G401 (cell line): ENCODE data around the gene MORF4L2. TPM values are rescaled to one million over a fixed set of nuclear protein-coding genes. Genes with fewer than 3 reads are reported as not detected.
"Not testable (repeated sequence)": the region's sequence is repeated elsewhere in the genome, so short reads cannot be mapped to it uniquely, and the experiment has no call there.

Source experiments
- DNase-seq: peaks from one replicate; pipeline ENCODE4 v3.0.0-alpha.2; 2015; ENCODE audit warnings: low spot score
- in situ Hi-C: cut with HindIII; loops from 2 replicates; pipeline ENCODE4 v1.10.0; 2016; ENCODE audit warnings: low sequenced_read_pairs, mixed read lengths
- total RNA-seq: library from RNA; depleted of rRNA; stranded (reverse); fragments of >200 nt; shearing (Covaris generic); gene quantifications from 2 replicates; pipeline ENCODE4 v1.2.3, GENCODE V29; 2014; rRNA removed

Gene MORF4L2
- total RNA-seq, 1 experiment from 2014 or later: 666 TPM

DNA sequence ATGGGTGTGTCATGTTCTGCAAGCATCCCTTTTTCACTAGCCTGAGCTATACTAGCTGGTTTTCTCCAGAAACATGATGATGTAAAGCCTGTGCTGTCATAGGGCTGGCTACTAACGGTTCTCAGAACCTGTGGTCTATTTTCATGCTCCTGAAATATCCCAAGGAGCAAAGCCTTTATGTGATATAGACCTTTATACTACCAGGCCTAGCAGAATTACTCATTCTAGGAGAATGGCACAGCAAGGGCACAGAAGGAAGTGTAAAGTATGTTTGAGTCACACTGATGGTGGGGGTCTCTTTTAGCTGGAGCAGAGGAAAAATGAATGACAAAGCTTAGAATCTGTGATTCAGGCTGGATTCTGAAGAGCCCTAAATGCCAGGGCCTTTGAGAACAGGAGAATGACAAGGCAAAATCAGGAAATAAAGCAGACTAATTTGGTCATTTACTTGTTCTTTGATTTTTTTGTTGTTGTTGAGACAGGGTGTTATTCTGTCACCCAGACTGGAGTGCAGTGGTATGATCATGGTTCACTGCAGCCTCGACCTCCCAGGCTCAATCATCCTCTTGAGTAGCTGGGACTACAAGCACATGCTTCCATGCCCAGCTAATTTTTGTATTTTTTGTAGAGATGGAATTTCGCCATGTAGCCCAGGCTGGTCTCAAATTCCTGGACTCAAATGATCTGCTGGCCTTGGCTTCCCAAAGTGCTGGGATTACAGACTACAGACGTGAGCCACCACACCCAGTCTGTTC is 45.9 kb downstream of the MORF4L2 start:
- in situ Hi-C loops: no loop called here
- DNase-seq: no peak

GRCh38 chrX:103638479-103639346 is 47.8 kb downstream of the MORF4L2 start:
- DNase-seq, in situ Hi-C loops: not testable (repeated sequence)

GRCh38 chrX:103637604-103638338 is 48.7 kb downstream of the MORF4L2 start:
- in situ Hi-C loops: no loop called here
- DNase-seq: no peak

- DNase-seq: no peak
- in situ Hi-C loops: no loop called here
These were observed 51.1 kb downstream of the MORF4L2 start for GRCh38 chrX:103635436-103635835.

GRCh38 chrX:103631145-103631544 is 55.4 kb downstream of the MORF4L2 start:
- in situ Hi-C loops: no loop called here

DNA sequence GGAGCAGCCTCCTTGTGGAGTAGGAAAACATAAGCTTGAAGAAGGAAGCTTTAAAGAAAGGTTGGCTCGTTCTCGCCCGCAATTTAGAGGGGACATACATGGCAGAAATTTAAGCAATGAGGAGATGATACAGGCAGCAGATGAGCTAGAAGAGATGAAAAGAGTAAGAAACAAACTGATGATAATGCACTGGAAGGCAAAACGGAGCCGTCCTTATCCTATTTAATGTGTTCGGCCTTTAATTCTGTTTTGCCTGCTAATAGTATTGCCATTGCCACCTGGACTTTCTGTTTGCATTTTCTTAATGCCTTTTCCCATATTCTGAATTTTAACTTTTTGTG is 56.4 kb downstream of the MORF4L2 start:
- no peak for DNase-seq
- in situ Hi-C loops: no loop called here

More at GRCh38 chrX:103631145-103631544, 55.4 kb downstream of the MORF4L2 start:
- DNase-seq: peak; percentile 25

DNA sequence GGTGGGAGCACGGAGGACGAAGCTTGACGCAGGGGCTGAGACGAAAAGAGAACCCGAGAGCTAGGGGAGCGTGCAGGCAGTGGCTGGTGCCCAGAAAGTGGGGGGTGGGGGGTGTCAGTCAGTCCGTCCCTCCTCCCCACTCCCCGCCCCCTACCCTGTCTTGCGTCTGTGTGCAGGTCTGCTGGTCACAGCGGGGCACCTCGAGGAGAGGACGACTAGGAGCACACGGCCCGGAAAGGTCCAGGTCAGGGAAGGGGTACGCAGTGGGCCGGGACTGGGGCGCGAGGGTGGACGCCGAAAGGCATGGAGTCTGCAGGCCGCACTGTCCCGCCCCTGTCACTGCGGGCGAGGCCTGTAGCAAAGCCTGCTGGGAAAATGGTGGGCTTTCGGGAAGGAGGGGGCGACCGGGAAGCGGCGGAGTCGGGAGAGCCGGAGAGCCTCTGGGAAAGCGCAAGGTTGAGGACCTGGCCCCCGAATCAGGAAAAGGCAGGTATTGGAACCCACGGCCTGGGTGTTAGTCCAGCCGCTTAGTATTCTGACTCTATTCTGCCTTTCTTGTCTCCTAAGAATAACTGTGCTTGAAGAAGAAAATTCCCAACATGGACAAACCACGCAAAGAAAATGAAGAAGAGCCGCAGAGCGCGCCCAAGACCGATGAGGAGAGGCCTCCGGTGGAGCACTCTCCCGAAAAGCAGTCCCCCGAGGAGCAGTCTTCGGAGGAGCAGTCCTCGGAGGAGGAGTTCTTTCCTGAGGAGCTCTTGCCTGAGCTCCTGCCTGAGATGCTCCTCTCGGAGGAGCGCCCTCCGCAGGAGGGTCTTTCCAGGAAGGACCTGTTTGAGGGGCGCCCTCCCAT is 57.0 kb downstream of the MORF4L2 start:
- in situ Hi-C loops: no loop called here
- peak; percentile 74 for DNase-seq

DNA sequence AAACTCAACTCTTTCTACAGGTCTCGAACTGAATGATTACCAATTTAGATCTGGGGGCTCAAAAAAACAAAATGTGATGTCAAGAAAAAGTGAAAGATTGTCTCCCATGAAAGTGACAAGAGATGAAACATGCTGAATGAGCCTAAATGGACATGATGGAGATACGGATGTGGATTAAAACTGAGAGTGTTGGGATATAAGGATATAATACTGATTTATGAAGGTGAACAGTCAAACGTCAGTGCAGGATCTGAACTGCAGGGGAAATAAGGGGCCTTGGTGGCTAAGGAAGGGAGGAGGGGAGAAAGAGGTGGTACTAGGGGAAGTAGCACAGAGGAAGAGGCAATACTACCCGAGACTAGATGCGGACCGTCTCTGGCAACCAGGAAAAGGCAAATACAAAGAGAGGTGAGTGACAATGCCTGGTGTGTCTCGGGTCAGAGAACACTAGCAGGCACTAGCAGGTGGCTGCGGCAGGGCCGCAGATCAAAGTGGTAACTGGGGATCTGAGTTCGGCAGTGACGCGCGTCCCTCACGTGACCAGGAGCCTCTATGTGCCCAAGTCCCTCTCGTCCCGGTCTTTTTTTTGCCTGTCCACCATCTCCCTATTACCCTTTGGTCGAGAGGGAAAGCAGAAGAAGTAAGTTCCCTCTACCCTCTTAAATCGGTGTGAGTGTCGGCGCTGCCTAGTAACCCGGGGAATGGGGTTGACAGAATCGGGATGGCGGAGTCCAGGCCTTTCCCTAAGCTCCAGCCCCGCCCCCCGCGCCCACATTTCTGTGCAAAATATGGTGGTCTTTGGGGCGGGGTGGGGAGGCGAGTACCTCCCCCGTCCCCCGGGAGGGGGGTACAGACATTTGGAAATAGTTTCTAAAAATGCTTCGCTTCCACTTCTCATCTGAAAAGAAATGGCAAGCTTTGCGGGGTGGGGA is 57.8 kb downstream of the MORF4L2 start, which contains the start of gene TCEAL1:
TCEAL1 (plus strand) TSS at position 590 of the 932 bp plus-strand sequence. CDS start 942 bp downstream, outside the sequence.
- peak; percentile 81 for DNase-seq
- in situ Hi-C loops: no loop called here

- DNase-seq: no peak
- in situ Hi-C loops: no loop called here
These were observed 59.6 kb downstream of the MORF4L2 start for GRCh38 chrX:103626855-103627254.

Other genes with a start within 250 kb of the MORF4L2 start
- not detected in 2 replicates for gene RAB40A, start 167.2 kb downstream of the MORF4L2 start, total RNA-seq
- 31.7 and 45.2 TPM in 2 replicates for gene TCEAL4, start 101.2 kb downstream of the MORF4L2 start, total RNA-seq
- gene TCEAL3, start 78.7 kb downstream of the MORF4L2 start, total RNA-seq: 2.6 TPM in 1 of 2 replicates, not detected in the other
- gene TCEAL1, start 57.7 kb downstream of the MORF4L2 start, total RNA-seq: 9.8 and 27.0 TPM in 2 replicates
- gene TMEM31, start 24.2 kb upstream of the MORF4L2 start, total RNA-seq: not detected in 2 replicates
- not detected in 2 replicates for gene PLP1, start 90.1 kb upstream of the MORF4L2 start, total RNA-seq
- gene RAB9B, start 145.6 kb upstream of the MORF4L2 start, total RNA-seq: not detected in 2 replicates